NCI-H128 (cell line): ENCODE data around the gene ORC5.

Experiments used
- DNase-seq: peaks from one replicate; lab custom pipeline; 2025; ENCODE audit not compliant: unreplicated experiment; lab: John Stamatoyannopoulos, UW

The ORC5 gene

DNA sequence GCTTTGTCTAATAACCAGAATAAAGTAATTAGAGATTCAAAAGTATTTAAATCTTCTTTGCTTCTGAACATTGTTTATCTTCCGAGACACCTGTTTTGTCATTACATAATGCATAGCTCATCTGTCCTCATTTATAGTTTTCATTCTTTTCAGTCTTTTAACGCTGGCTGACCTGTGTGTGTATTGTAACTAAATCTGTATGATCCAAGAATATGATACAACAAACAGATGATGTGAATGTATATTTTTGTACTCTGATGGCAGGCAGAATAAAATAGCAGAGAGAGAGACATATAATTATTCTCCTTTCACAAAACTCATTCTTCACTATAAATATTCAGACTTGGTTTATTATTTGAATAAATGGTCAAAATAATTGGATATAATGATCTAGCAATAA is 80.6 kb downstream of the ORC5 start:
- no peak for DNase-seq

DNA sequence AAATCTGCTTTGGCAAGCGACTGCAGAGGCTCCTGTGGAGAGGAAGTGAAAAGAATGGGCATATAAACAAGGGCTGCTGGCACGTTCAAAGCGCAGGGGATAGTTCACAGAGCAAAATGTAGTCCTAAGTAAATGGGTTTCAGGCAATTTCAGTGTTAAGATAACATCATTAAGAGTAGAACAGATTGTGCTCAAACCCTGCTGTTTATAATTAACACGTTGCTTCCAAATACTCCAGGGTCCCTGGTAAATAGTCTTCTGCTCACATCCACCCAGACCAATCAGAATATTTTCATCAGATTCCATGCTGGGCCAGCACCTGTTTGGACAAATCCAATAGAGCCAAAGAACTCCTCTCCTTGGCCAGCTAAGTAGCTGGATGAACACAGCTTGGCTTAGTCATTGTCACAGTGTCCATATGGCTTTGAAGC is 81.4 kb downstream of the ORC5 start:
- no peak for DNase-seq

DNA sequence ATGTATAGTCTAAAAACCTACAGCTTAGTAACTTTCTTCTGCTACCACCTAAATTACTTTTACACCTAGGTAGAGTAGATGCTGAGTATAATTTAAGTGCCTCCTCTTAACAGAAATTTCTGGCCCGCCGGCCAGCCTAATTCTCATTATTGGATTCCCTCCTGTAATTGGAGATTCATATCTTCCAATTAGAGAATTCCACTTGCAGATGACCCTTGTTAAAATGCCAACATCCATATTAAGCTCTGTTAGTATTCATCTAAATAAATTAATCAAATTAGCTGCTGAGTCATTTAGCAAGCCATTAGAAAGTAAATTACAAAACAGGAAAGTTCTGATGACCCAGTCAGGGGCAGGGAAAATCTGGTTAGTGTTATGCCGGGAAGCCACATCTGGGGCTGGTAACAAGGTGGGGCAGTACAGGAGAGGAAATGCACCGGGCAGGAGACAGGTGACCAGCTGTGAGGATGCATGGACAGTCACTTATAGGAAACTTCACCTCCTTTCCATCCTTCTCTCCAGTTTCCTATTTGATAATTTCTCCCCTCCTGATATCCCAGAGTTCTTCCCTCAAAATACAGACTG is 82.8 kb downstream of the ORC5 start:
- DNase-seq = no peak

DNA sequence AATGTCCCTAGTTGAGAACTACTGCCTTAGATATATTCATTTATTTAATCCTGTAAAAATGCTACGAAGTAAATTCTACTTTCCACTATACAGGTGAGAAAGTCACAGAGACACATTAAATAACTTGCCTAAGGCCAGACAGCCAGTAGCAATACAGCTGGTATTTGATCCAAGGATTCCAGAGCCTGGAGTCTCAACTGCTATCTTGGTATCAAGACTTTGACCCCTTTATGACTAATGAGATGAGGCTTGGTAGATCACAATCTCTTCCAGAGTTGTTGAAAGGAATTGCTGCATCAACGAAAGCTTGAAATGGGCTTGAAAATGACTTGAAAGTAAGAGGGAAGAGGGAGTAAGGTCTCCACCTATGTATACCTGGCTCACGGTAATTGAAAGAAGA is 83.3 kb downstream of the ORC5 start:
- DNase-seq = no peak

DNA sequence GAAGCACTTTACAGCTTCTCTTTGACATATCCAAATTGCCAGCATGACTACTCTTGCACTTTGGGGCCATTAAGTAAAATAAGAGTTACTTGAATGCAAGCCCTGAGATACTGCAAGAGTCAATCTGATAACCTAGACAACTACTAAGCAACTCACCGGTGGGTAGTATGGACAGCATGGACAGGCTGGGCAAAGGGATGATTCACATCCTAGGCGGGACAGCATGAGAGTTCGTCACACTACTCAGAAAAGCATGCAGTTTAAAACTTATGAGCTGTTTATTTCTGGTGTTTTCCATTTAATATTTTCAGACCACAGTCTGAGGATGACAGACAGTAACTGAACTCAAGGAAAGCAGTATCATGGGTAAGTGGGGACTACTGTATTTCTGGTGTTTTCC is 84.0 kb downstream of the ORC5 start:
- no peak for DNase-seq

DNA sequence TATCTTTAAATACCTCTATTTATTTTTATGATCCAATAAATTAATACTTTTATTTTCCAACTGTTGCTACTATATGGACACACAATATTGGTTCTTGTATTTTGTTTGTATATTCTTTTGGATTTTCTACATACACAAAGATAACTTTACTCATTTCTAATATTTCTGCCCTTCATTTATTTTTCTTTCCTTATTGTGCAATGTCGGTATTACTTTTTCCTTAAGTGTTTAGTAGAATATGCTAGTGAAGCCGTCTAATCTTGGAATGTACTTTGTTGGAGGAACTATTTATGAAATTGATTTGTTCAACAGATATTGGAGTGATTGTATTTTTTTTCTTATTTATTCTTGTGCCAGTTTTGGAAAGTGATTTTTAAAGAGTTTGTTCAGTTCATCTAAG is 94.0 kb downstream of the ORC5 start:
- DNase-seq = no peak

DNA sequence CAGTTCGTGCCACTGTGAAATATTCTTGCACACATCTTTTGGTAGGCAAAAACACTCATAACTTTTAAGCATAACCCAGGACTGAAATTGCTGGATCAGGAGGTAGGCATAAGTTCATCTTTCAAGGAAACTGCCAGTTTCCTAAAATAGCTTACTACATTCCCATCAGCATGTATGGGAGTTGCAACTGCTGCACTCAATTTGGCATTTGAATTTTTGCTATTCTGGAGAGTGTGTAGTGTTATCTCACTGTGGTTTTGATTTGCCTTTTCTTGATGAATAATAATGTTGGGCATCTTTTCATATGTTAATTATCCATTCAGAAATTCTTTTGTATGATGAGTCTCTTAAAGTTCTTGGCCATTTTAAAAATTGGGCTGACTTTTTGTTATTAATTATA is 95.2 kb downstream of the ORC5 start:
- DNase-seq = no peak

DNA sequence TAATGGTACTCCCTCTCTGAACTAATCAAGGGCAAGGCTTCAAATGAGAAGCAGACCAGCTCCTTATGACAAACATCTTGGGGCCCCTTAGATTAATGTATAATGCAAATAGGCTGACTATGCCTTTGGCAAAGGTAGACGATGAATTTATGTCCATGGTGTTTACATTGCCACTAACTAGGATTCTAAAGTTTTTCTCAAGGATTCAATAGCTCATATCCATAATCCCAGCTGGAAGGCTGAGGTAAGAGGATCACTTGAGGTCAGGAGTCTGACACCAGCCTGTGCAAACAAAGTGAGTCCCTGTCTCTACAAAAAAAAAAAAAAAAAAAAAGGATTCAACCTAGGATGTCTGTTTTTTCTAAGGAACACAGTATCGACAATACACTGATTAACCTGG is 96.5 kb downstream of the ORC5 start:
- no peak for DNase-seq

DNA sequence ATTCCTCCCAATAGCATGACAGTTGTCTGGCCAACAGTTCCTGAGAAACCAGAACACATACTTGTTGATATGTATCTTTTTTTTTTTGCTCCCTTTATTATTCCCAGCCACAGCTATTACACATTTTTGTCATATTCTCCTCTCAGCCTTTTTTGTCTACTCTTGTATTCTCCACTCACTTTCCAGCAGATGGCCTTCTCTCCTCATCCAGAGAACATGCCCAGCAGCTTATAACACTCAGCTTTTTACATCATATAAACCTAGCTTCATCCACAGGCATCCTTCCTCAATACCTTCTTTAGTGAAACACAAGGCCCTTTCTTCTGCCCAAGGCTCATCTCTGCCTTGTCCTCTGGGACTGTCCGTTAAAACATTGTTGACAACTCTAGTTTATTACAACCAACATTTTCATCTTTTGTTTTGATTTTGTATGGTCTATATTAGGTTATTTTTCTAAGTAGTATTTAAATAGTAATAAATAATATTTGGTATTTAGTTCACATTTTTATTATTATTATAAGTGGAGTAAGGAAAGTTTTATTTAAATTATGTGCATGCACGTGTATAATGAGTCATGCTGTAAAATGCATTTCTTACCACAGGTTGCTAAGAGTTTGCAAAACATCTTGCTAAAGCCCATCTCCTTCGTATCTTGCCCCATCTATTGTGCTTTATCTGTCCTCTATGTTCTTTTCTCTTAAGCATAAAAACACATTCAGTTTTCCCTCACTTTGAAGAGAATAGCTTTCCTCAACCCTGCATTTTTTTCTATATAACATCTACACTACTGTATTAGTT is 101.5 kb downstream of the ORC5 start:
- no peak for DNase-seq

DNA sequence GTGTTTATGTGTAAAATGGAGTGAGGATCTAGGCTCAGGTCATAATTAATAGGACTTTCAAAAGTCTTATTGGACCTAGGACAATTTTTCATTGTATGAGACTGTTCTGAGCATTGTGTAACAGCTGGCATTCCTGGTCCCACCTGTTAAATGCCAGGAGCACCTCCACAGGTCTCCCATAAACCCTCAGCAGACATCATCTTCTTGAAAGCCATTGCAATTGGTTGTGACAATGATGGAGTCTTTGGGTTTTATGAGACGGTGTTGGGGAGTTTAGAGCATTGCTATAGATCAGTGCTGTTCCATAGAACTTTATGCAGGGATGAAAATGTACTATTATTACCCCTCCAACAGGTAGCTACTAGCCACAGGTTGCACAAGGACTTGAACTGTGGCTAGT is 108.9 kb downstream of the ORC5 start:
- no peak for DNase-seq

DNA sequence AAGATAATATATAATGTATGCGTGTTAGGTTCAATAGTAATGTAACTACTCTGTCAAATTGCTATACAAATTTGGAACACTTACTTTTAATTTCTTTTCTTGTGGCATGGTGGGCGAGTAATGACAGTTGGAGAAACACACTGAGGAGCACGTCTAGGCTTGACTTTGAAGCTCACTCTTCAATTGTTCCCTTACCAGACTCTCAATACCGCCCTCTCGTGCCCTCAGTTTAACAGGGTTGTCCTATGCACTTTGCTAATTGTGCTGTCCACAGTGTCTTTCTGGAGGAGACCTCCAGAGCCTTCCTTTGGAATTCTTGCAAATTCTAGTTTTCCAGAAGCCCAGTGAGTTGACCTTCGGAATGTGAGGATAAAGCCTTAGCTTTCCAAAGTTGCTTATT is 111.1 kb downstream of the ORC5 start:
- no peak for DNase-seq

DNA sequence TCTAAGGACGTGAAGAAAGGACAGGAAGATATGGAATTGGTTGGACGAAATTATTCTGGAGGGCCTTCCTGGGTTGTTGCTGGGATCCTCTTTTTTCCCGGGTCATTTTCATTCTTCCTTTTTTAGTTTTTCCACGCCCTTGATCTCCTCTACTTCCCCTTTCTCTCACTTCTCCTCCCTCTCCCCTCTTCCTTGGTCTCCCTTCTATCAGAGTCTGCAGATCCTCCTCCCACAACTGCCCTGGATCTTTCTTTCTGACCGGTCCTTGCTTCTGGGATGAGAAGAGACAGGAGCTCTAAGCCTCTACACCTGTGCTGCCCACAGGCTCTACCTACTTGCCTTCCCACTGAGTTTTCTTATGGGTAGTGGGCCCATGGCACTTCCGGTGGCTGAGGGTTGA is 114.7 kb downstream of the ORC5 start:
- no peak for DNase-seq

DNA sequence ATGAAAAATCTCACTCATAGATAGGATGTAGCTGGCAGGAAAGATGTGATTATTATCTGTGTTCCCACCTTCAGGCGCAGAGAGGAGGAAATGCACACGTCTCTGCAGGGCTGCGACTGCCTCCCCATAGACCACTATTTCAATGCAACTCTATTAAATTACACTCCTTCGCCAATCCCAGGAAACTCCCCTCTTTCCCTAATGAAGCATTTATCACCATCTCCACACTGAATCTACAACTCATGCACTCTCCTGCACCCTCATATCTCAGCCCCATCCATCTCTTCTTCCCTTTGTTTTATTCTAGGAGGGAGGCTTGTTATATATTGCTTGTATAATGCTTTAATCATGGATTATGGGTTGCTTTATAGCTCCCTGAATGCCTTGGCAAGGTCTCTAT is 116.6 kb downstream of the ORC5 start:
- no peak for DNase-seq

DNA sequence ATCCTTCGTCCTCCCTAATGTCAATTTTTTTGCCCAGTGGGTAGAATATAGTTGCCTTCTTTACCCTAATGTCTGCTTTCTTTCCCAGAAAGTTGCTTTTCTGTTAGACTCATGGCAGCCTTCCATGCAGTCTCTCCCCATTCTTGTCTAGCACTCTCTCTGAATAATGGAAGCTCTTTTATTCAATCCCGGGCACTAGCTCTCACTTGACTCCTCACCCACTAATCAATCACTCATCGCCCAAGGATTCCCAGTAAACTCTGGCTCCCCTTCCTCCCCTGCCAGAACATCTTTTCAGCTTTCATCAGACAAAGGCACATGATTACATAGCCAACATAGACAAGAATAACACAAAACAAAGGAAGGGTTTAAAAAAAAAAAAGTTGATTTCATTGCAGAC is 118.2 kb downstream of the ORC5 start:
- DNase-seq = no peak

DNA sequence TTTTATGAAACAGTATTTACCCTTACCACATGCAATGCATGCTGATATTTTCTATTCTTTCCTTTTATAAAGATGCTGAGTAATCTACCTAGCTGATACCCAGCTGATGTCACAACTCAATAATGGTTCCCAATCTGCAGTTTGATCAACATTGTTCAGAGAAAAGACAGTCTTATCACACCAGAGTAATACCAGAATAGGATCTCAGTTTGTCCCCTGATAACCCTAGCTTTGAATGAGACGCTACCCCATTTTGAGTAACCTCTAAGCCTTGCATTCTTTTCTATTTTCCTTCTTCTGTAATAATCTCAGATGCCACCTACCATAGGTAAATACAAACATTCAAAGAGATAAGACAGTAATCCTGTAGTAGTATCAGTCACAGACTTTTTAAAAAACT is 118.8 kb downstream of the ORC5 start:
- no peak for DNase-seq
